Neural crest cell (in vitro differentiated cells): Measurements from ENCODE around the gene OR4D9. TPM values are rescaled to one million over a fixed set of nuclear protein-coding genes. Genes with fewer than 3 reads are reported as not detected.
"Not testable (repeated sequence)": the region's sequence is repeated elsewhere in the genome, so short reads cannot be mapped to it uniquely, and the experiment has no call there.

Source experiments
- DNase-seq: peaks from one replicate; pipeline ENCODE4 v3.0.0; 2021; ENCODE audit warnings: low read depth, mixed read lengths, low spot score
- H3K27ac Mint-ChIP-seq: one replicate; pipeline ENCODE4 v1.8.0; 2021; ENCODE audit warnings: mild to moderate bottlenecking, mixed read lengths; ENCODE audit not compliant: unreplicated experiment
- H3K27me3 Mint-ChIP-seq: 2 replicates; pipeline ENCODE4 v1.8.0; 2021; ENCODE audit warnings: low read depth, mild to moderate bottlenecking, mixed read lengths
- H3K36me3 Mint-ChIP-seq: 2 replicates; pipeline ENCODE4 v1.8.0; 2021; ENCODE audit warnings: low read depth, mild to moderate bottlenecking, mixed read lengths
- H3K4me1 Mint-ChIP-seq: 2 replicates; pipeline ENCODE4 v1.8.0; 2021; ENCODE audit warnings: mixed read lengths
- H3K4me3 Mint-ChIP-seq: one replicate; pipeline ENCODE4 v1.8.0; 2021; ENCODE audit warnings: mild to moderate bottlenecking, mixed read lengths
- H3K9me3 Mint-ChIP-seq: 2 replicates; pipeline ENCODE4 v1.8.0; 2021; ENCODE audit warnings: mixed read lengths
- total RNA-seq: library from RNA; stranded (reverse); gene quantifications from 2 replicates; pipeline ENCODE4 v1.2.1, GENCODE V29; 2021
- TF ChIP-seq, protein P1 (sequence below): fragments of 200-600 bp; sonication (generic); conservative IDR thresholded peaks from 2 replicates; pipeline ENCODE4 v1.5.0; 2021; ENCODE audit warnings: antibody characterized with exemption, mild to moderate bottlenecking

Gene OR4D9
- total RNA-seq, 1 donor from 2014 or later = not detected

DNA sequence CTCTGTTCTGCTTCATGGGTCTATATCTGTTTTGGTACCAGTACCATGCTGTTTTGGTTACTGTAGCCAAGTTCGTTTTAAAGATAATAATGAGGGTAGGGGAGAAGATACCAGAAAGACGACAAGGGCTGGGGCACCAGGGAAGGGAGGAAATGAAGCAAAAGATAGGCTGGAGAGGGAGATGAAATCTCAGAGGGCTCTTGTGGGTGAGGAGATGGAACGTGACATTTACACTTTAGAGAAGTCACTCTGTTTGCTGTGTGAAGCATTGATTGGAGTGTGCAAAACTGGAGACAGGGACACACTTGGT, 33.5 kb downstream of the OR4D9 start:
- no peak overlapping the region for H3K4me3 Mint-ChIP-seq
- H3K9me3 Mint-ChIP-seq = no peaks in the 10 kb centered on the region
- H3K4me1 Mint-ChIP-seq = peaks cover 10% of the 10 kb centered on the region
- H3K27me3 Mint-ChIP-seq = peaks cover 4% of the 10 kb centered on the region
- DNase-seq = no peak
- no peaks in the 10 kb centered on the region for H3K36me3 Mint-ChIP-seq
- TF ChIP-seq, protein P1, sequence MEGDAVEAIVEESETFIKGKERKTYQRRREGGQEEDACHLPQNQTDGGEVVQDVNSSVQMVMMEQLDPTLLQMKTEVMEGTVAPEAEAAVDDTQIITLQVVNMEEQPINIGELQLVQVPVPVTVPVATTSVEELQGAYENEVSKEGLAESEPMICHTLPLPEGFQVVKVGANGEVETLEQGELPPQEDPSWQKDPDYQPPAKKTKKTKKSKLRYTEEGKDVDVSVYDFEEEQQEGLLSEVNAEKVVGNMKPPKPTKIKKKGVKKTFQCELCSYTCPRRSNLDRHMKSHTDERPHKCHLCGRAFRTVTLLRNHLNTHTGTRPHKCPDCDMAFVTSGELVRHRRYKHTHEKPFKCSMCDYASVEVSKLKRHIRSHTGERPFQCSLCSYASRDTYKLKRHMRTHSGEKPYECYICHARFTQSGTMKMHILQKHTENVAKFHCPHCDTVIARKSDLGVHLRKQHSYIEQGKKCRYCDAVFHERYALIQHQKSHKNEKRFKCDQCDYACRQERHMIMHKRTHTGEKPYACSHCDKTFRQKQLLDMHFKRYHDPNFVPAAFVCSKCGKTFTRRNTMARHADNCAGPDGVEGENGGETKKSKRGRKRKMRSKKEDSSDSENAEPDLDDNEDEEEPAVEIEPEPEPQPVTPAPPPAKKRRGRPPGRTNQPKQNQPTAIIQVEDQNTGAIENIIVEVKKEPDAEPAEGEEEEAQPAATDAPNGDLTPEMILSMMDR = no peak
- no peak overlapping the region for H3K27ac Mint-ChIP-seq

- DNase-seq = no peak
- Mint-ChIP-seq H3K4me1 (peaks cover 14% of the 10 kb centered on the region), H3K36me3 (no peaks in the 10 kb centered on the region), H3K4me3 (peak overlapping the region; percentile 40), H3K9me3 (no peaks in the 10 kb centered on the region), H3K27ac (peak overlapping the region; percentile 25), H3K27me3 (peaks cover 6% of the 10 kb centered on the region)
- TF ChIP-seq, protein P1 = no peak
Observed at GRCh38 chr11:59545179-59546020, 34.1 kb downstream of the OR4D9 start.

DNA sequence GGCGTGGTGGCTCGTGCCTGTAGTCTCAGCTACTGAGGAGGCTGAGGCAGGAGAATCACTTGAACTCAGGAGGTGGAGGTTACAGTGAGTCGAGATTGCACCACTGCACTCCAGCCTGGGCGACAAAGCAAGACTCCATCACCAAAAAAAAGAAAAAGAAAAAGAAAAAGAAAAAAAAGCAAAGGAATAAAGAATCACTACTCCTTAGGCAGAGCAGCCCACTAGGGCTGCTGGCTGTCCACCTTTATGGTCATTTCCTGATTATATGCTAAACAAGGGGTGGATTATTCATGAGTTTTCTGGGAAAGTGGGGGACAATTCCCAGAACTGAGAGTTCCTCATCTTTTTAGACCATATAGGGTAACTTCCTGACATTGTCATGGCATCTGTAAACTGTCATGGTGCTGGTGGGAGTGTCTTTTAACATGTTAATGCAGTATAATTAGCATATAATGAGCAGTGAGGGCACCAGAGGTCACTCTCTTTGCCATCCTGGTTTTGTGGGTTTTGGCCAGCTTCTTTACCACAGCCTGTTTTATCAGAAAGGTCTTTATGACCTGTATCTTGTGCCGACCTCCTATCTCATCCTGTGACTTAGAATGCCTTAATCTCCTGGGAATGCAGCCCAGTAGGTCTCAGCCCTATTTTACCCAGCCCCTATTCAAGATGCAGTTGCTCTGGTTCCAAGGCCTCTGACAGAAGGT, 36.4 kb downstream of the OR4D9 start:
- peaks cover 32% of the 10 kb centered on the region for H3K4me1 Mint-ChIP-seq
- H3K36me3 Mint-ChIP-seq, DNase-seq, H3K27ac Mint-ChIP-seq, H3K9me3 Mint-ChIP-seq: not testable (repeated sequence)
- peaks cover 25% of the 10 kb centered on the region for H3K27me3 Mint-ChIP-seq
- H3K4me3 Mint-ChIP-seq = peak overlapping the region; percentile 48

- TF ChIP-seq, protein P1 = no peak
- Mint-ChIP-seq H3K27me3 (peaks cover 27% of the 10 kb centered on the region), H3K27ac (no peak overlapping the region), H3K9me3 (no peaks in the 10 kb centered on the region), H3K4me3 (peak overlapping the region; percentile 48), H3K4me1 (peaks cover 34% of the 10 kb centered on the region), H3K36me3 (peaks cover 5% of the 10 kb centered on the region)
- DNase-seq = no peak
Observed at GRCh38 chr11:59548309-59548656, 36.9 kb downstream of the OR4D9 start.

DNA sequence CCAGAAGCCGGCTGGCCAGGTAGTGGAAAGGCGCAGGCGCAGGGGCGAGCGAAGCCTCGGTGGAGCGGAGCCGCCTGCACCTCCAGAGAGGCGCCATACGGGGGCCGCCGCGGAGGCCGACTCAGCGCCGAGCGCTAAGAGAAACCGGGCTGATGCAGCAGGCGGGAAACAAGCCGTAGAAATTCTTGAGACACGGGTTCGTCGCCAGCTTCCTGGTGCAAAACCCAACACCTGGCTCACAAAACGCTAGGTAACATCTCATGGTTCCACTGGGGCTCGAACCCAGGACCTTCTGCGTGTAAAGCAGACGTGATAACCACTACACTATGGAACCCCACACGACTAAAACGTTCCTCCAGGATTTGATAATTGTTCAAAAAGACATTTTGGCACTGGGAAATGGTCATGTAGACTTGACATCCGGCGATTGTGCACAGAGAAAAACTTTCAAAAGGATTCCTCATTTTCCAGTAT, 39.1 kb downstream of the OR4D9 start:
- TF ChIP-seq, protein P1 = peak; percentile 63
- Mint-ChIP-seq H3K4me1 (peaks cover 35% of the 10 kb centered on the region), H3K27me3 (peaks cover 29% of the 10 kb centered on the region), H3K4me3 (peak overlapping the region; percentile 94), H3K9me3 (no peaks in the 10 kb centered on the region), H3K36me3 (peaks cover 5% of the 10 kb centered on the region), H3K27ac (peak overlapping the region; percentile 91)
- DNase-seq = peak; percentile 84
